ENCODE results near the gene BRAF.

The BRAF gene

GRCh38 chr7:140972876-140973829 is 48.4 kb upstream of the BRAF start (continued):
- TF ChIP-seq TSHZ1 (tag by site-specific recombination; IDR thresholded peaks at IDR 0.05; ENCODE audit: borderline replicate concordance) (no peak), SP7 (tag by site-specific recombination; IDR thresholded peaks at IDR 0.05) (peak; percentile 46; the same call in 1 of the 2 replicates), ZNF645 (tag by site-specific recombination; IDR thresholded peaks at IDR 0.05) (no peak), ZNF184 (tag by site-specific recombination; IDR thresholded peaks at IDR 0.05) (no peak), ZNF311 (tag by site-specific recombination; IDR thresholded peaks at IDR 0.05; ENCODE audit: borderline replicate concordance) (no peak), ZNF664 (tag by site-specific recombination; IDR thresholded peaks at IDR 0.05) (no peak), ZNF24 (tag by site-specific recombination; IDR thresholded peaks at IDR 0.05) (no peak), ZNF555 (tag by site-specific recombination; conservative IDR thresholded peaks at IDR 0.05) (no peak), ZNF837 (tag by site-specific recombination; IDR thresholded peaks at IDR 0.05) (no peak), ZNF558 (tag by site-specific recombination; IDR thresholded peaks at IDR 0.05) (no peak), ZNF670 (tag by site-specific recombination; IDR thresholded peaks at IDR 0.05; ENCODE audit: low read depth) (no peak), ZNF155 (tag by site-specific recombination; IDR thresholded peaks at IDR 0.05) (no peak), ZNF362 (tag by site-specific recombination; IDR thresholded peaks at IDR 0.05) (peak; percentile 77), ZNF140 (tag by site-specific recombination; IDR thresholded peaks at IDR 0.05) (no peak), MYNN (tag by site-specific recombination; IDR thresholded peaks at IDR 0.05; ENCODE audit: borderline replicate concordance) (no peak), ELK4 (IDR thresholded peaks at IDR 0.05; ENCODE audit: borderline replicate concordance, low read depth, low read length) (no peak), GFI1B (tag by site-specific recombination; IDR thresholded peaks at IDR 0.05) (peak; percentile 45; the same call in 1 of the 2 replicates), ZBTB17 (tag by site-specific recombination; IDR thresholded peaks at IDR 0.05) (peak; percentile 52; the same call in 1 of the 2 replicates)
- TF ChIP-seq, protein P1, sequence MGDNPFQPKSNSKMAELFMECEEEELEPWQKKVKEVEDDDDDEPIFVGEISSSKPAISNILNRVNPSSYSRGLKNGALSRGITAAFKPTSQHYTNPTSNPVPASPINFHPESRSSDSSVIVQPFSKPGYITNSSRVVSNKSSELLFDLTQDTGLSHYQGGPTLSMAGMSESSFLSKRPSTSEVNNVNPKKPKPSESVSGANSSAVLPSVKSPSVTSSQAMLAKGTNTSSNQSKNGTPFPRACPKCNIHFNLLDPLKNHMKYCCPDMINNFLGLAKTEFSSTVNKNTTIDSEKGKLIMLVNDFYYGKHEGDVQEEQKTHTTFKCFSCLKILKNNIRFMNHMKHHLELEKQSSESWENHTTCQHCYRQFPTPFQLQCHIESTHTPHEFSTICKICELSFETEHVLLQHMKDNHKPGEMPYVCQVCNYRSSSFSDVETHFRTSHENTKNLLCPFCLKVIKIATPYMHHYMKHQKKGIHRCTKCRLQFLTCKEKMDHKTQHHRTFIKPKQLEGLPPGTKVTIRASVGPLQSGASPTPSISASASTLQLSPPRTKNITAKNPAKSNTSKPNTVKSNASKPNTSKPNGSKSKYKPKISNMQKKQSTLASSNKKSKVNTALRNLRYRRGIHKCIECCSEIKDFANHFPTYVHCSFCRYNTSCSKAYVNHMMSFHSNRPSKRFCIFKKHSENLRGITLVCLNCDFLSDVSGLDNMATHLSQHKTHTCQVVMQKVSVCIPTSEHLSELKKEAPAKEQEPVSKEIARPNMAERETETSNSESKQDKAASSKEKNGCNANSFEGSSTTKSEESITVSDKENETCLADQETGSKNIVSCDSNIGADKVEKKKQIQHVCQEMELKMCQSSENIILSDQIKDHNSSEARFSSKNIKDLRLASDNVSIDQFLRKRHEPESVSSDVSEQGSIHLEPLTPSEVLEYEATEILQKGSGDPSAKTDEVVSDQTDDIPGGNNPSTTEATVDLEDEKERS (tag by site-specific recombination; IDR thresholded peaks at IDR 0.05), result no peak
- TF ChIP-seq, protein P2, sequence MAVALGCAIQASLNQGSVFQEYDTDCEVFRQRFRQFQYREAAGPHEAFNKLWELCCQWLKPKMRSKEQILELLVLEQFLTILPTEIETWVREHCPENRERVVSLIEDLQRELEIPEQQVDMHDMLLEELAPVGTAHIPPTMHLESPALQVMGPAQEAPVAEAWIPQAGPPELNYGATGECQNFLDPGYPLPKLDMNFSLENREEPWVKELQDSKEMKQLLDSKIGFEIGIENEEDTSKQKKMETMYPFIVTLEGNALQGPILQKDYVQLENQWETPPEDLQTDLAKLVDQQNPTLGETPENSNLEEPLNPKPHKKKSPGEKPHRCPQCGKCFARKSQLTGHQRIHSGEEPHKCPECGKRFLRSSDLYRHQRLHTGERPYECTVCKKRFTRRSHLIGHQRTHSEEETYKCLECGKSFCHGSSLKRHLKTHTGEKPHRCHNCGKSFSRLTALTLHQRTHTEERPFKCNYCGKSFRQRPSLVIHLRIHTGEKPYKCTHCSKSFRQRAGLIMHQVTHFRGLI (tag by site-specific recombination; IDR thresholded peaks at IDR 0.05), result no peak
- TF ChIP-seq, protein P3, sequence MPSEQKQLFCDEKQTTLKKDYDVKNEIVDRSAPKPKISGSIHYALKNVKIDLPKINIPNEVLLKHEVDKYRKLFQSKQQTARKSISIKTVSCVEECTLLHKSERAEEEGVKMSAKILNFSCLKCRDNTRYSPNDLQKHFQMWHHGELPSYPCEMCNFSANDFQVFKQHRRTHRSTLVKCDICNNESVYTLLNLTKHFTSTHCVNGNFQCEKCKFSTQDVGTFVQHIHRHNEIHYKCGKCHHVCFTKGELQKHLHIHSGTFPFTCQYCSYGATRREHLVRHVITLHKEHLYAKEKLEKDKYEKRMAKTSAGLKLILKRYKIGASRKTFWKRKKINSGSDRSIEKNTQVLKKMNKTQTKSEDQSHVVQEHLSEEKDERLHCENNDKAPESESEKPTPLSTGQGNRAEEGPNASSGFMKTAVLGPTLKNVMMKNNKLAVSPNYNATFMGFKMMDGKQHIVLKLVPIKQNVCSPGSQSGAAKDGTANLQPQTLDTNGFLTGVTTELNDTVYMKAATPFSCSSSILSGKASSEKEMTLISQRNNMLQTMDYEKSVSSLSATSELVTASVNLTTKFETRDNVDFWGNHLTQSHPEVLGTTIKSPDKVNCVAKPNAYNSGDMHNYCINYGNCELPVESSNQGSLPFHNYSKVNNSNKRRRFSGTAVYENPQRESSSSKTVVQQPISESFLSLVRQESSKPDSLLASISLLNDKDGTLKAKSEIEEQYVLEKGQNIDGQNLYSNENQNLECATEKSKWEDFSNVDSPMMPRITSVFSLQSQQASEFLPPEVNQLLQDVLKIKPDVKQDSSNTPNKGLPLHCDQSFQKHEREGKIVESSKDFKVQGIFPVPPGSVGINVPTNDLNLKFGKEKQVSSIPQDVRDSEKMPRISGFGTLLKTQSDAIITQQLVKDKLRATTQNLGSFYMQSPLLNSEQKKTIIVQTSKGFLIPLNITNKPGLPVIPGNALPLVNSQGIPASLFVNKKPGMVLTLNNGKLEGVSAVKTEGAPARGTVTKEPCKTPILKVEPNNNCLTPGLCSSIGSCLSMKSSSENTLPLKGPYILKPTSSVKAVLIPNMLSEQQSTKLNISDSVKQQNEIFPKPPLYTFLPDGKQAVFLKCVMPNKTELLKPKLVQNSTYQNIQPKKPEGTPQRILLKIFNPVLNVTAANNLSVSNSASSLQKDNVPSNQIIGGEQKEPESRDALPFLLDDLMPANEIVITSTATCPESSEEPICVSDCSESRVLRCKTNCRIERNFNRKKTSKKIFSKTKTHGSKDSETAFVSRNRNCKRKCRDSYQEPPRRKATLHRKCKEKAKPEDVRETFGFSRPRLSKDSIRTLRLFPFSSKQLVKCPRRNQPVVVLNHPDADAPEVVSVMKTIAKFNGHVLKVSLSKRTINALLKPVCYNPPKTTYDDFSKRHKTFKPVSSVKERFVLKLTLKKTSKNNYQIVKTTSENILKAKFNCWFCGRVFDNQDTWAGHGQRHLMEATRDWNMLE (tag by site-specific recombination; conservative IDR thresholded peaks at IDR 0.05; ENCODE audit: low read depth), result no peak

Data from HEK293 (cell line).